ENCODE measurements around the gene LDLRAD4.

The LDLRAD4 gene

GRCh38 chr18:13439461-13439860, 220.9 kb downstream of the LDLRAD4 start:
- no peak for DNase-seq

DNA sequence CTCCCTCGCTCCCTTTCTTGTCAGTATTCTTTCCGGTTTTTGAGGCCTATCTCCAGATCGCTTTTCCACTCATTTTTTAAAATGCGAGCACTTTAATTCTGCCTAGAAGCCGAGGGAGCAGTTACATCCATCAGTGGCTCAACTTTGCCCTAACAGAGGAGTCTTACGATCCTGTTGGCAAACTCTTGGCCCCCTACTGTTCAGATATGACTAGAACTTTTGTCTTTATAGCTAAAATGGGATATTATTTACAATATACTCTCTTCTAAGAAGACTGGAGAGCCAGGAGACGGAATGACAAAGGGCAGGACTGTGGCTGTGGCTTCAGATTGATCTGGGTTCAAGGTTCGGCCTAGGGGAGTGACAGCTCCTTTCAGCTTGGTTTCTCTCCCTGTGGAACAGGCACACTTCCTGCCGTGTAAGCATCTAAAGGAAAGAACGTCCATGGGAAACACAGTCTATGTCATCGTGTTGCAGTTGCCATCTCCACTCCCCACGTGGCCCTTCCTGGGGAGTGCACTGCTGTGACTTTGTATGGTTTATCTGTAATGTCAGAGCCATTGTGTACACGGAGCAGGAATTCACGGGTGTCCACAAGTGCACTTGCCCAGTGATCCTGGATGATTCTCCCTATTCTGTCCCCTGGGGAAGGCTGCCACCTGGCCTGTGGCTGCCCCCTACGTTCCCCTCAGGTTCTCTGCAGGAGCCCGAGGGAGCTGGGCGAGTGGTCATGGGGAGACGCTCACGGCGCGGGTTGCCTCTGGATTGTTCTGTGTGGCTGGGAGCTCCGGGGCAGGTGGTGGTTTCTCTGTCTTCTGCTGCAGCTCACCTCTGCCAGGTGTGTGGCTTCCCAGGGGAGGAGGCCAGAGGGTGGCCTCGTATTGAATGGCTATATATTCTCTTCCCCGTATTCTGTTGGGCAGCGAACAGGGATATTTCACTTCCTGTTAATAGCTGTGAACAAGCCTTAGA, 222.0 kb downstream of the LDLRAD4 start:
- peak in 1 of 2 experiments; percentile 36 for DNase-seq

DNA sequence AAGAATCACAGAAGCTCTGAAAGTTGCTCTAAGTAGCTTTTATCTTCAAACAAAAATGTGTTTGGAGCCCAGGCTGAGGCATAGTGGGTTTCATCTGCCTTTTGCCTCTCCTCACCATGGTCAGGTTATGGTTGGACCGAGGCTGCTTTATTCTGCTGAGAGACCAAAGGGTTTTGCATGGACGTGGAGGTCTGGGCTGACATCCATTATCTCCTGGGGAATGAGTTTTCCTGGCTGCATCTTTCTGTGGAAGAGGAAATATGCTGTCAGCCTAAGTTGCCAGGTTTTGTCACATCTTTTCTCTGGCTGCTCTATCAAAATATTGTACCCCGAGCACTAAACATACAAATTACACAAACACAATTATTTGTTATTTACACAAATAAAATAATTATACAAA, 223.2 kb downstream of the LDLRAD4 start:
- DNase-seq: no peak

GRCh38 chr18:13442451-13442850, 223.9 kb downstream of the LDLRAD4 start:
- DNase-seq: no peak

GRCh38 chr18:13443552-13443951, 225.0 kb downstream of the LDLRAD4 start:
- no peak for DNase-seq

DNA sequence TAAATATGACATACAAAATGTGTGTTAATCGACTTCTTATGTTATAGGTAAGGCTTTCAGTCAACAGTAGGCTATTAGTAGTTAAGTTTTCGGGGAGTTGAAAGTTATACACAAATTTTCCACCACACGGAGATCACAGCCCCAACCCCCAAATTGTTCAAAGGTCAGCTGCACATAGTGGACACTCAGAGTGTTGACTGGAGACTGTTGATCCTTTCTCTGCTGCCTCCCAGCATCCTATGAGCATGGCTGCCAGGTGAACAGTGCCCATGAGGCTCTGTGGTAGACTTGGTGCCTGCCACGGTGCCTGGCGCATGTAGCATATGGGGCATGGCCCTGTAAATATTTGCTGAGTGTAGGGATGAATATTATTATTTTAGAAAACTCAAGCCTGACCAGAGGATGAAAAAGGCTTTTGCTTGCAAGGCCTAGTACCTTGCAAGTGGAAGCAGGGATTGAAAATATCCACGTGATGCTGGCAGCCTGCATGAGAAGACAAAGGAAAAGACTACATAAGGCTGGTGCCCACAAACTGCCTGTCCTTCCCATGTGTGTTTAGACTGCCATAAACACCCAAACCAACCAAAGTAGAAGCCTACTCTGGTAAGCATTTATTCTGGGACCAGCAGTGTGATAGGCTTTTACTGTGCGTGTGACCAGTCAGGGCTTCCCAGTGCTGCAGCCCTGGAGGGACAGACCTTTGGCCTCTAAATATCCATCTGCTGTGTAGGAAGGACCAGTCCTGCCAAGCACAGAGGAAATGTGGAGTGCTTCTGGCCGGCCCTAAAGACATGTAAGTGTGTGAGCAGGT, 226.1 kb downstream of the LDLRAD4 start:
- DNase-seq: no peak

GRCh38 chr18:13445241-13445897, 226.8 kb downstream of the LDLRAD4 start:
- no peak for DNase-seq

DNA sequence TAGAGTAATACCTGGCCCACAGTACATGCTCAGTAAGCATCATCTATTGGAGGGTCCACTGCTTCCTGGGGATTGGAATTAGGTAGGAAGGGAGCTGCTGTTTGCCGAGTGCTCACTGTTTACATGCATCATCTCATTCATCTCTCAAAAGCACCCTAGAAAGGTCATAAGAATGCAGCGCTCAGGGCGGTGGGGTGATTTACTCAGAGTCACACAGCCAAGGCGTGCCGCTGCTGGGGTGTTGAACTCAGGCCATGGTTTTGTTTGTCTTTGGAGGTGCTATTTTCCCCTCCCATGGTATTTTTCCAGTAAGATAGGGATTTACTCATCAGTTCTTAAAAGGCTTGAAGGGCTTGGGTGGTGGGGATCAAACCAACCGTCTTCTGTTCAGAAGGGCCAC, 227.5 kb downstream of the LDLRAD4 start:
- no peak for DNase-seq

DNA sequence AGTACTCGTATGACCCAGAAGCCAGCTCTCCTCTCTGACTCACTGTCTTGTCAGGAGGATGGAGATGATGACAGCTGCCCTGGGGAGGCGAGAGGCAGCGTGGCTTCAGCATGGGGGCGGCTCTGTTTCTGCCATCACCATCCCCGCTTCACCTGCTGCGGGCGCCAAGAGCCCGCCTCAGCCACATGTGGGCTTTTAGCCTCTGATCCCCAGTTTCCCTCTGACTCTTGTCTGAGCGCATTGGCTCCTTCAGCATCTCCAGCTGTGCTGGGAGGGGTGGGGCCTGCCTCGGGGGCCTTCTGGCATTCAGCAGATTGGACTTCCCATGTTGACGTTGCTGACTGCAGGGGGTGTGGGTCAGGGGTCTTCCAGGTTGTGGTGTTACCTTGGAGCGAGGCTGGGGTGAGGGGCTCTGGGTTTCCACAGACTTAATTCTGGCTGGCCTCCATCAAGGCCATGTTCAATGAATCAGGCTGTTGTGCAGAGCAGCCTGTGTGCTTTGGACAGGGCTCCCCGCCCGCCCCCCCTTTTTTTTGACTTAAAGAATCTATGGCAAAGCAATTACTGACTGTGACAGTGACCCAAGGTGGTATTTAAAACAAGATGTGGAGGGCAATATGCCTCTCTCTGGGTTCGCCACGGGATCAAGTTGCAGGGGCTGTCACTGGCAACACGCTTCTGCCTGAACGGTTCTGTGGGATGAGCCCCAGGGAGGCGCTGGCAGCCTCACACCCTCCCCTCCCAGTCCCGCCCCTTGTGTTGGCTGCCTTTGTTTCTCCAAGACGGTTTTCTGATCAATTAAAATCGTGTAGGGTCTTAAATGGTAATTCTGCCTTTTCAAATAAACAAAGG, 228.3 kb downstream of the LDLRAD4 start:
- peak in 1 of 2 experiments; percentile 42 for DNase-seq

DNA sequence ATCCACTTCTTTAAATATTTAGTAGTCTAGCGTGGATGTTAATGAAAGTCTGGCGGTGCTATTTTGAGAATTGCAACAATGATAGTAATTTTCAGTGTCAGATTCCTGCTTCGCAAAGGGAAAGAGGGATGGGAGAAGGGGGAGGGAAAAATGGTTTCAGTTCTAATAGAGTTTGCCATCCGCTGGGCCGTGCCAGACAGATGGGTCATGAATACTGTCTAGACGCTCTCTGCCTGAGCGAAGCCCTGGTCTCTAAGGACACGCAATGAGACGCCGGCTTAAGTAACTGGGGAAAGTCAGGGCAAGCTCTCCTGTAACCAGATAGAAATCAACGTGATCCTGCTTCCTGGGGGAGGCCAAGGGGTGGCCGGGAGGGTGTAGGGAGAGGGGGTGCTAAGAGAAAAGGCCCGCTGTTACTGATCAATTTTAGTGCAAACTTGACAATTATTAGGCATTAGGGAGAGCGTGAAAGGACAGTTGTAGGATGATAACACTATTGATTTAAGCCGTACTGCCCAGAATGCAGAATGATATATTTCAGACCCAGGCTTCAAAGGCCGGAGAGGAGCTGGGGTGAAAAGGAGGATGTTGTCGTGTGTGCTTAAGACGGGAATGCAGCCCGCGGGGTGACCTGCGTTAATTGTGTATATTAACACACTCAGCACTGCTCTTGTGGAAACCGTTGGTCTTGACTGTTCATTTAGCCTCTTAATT, 229.2 kb downstream of the LDLRAD4 start:
- DNase-seq: peak; percentile 20 to 51

GRCh38 chr18:13448335-13448795, 229.8 kb downstream of the LDLRAD4 start:
- no peak for DNase-seq

DNA sequence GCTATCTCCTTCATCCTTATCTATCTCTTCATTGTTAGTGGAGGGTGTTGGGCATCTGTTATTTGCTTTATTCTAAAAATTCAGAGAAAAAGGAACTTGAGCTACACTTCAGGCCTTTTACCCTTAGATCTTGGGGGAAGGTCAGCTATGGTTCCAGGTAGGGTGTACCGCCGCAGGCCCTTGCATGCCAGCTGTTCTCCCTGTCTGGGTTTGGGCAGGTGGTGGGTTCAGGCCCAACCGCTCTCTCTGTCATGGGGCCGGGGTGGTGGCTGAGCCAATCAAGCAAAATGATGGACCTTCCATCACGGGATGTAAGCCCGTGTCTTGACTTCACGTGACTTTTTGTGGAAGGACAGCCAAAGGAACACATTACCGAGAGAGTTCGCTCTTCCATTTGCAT, 231.1 kb downstream of the LDLRAD4 start:
- DNase-seq: no peak

DNA sequence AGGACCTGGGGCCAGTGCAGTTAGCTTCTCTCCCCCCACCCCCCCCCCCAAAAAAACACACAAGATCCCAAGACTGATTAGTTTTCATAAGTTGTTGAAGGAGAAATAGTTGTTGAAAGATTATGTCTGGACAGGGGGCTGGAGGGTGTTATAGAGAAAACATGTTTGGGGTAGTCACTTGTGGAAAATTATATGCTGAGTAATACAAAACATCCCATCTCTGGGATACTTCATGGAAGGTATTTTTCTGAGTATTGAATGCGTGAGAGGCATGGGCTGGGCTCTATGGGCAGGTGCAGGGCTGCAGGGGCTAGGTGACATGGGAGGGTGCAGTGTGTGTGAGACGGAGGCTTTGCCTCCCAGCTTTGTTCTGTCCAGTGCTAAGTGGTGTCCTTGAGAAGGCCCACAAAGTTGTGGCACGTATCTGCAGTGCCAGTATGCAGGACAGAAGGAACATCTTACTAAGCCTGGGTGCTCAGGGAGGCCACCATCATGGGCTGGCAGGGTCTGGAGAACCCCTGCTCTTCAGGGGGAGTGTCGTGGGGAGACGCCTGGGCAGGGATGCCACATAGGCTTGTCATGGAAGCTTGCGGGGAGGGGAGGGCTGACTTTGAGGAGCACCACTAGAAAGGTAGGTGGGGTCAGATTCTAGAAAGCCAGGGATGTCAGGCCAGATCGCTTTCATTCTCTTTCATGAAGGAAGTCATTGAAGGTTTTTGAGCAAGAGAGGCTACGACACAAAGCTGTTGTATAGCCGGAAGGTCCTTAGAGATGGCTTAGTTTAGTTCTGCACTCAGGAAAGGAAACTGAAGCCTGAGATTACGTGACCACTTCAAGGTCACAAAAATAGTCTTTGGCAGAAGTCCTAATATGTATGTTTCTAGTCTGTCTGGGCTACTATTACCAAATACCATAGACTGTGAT, 232.0 kb downstream of the LDLRAD4 start:
- DNase-seq: no peak

- no peak for DNase-seq
Measured at GRCh38 chr18:13451213-13451540, 232.6 kb downstream of the LDLRAD4 start.

GRCh38 chr18:13451661-13452387, 233.3 kb downstream of the LDLRAD4 start:
- no peak for DNase-seq

DNA sequence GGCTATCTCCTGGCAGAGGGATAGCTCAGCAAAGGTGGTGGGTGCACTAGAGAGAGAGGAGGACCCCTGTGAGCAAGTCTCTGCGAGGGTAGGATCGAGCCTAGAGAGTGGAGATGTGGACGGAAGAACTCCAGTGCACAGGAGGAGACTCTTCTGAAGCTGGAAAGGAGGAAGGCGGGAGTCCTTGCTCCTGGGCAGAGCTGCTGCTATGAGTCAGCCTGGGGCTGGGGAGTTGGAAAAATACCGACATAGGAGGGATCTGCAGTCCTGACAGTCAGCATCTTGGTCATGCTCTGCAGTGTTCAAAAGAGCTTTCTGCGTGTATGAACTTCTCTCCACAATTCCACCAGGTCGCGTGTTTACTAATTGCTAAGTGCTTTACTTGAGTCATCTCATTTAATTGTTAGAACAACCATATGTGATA, 233.8 kb downstream of the LDLRAD4 start:
- no peak for DNase-seq

DNA sequence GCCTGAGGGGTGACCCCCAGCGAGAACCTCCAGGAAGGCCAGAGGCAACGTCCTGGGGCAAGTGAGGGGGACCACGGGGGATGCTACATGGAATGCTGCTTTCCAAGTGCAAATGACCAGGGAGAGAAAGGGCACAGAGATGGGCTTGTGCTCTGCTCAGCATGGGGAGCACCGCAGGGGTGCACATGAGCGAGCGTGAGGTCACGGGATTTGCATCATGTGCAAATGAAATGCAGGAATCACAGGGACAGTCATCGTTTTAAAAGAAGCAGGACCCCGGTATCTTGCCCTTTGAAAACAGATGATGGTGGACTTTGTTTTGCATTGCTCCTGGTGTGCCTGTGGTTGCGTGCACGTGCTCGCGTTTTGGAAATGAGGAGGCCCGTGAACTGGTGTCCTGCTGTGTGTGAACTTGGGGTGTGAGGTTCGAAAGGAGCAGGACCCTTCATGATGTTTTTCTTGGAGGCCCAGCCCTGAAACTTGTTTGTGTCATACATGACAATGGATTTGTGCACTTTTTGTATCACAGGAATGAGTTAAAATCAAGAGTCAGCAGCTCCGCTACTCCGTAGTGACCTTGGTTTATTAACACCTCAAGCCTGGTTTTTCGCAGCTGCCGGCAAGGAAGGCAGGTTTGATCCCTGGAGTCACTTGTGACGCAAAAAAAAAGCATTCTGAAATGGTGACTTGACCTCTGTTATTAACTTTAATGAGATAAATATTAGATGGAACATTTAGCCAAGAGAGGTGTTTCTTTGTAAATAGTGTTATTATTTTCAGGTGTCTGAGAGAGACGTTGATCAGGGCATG, 234.5 kb downstream of the LDLRAD4 start:
- no peak for DNase-seq

DNA sequence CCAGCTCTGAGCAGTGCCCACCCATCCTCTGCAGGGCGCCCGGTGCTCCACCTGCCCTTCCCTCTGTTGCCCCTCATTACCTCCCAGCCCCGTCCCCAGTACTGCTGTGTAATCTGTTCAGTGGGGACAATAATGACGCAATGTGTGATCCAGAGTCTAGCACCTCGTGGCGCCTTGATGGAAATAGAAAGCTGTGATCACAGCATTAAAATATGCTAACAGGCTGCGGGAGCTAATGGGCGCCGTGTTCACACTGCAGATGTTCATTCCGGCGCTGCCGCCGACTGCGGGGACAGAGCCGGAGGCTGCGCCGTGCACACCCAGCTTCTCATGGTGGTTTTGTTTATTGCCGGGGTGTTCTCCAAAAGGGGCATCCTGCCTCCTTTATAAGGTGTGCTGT, 235.2 kb downstream of the LDLRAD4 start:
- DNase-seq: no peak

Measured in NCI-H2081 (cell line).